GM13976 (cell line): ENCODE measurements around the gene MYCT1.

ENCODE experiments used
- DNase-seq: peaks from one replicate; pipeline ENCODE4 v3.0.0; 2012; ENCODE audit warnings: low spot score
- in situ Hi-C: fragments of 300-500 bp; cut with MboI; formaldehyde crosslinking; loops from one replicate; pipeline ENCODE4 v1.12.0; 2022; ENCODE audit warnings: low sequenced_read_pairs, mixed read lengths, inconsistent platforms; ENCODE audit not compliant: unreplicated experiment
- TF ChIP-seq, protein P1 (sequence below): IDR thresholded peaks from 2 replicates; pipeline ENCODE4 v1.5.1; 2012; ENCODE audit warnings: borderline replicate concordance, mild to moderate bottlenecking; ENCODE audit not compliant: insufficient read depth; ENCODE audit errors: extremely low read depth, missing control alignments, control extremely low read depth

The MYCT1 gene

DNA sequence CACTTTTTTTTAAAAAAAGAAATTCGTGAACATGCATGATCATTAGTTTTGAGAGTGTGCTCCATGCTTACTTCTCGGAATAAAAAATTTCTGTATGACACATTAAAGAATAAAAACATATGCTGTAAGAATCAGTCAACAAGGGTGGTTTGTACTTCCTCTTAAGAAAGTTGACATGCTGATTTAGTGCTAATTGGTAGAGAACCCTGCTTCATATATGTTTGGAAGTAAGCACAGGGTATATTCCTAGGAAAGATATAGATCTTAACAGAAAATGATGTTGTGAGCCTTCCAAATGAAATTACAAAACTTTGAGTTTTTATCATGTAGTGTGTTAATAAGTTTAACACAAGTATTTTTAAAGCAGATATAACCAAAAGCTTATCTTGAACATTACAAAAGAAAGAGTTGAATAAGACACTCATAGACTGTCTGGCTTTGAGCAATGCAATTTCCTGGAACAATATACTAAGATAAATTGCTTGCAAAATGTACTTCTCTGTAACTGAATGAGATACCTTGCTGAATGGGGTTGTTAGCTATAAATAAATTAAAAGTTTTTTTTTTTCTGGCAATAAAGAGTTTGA lies 39.1 kb downstream of the MYCT1 start:
- TF ChIP-seq, protein P1, sequence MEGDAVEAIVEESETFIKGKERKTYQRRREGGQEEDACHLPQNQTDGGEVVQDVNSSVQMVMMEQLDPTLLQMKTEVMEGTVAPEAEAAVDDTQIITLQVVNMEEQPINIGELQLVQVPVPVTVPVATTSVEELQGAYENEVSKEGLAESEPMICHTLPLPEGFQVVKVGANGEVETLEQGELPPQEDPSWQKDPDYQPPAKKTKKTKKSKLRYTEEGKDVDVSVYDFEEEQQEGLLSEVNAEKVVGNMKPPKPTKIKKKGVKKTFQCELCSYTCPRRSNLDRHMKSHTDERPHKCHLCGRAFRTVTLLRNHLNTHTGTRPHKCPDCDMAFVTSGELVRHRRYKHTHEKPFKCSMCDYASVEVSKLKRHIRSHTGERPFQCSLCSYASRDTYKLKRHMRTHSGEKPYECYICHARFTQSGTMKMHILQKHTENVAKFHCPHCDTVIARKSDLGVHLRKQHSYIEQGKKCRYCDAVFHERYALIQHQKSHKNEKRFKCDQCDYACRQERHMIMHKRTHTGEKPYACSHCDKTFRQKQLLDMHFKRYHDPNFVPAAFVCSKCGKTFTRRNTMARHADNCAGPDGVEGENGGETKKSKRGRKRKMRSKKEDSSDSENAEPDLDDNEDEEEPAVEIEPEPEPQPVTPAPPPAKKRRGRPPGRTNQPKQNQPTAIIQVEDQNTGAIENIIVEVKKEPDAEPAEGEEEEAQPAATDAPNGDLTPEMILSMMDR = no peak

DNA sequence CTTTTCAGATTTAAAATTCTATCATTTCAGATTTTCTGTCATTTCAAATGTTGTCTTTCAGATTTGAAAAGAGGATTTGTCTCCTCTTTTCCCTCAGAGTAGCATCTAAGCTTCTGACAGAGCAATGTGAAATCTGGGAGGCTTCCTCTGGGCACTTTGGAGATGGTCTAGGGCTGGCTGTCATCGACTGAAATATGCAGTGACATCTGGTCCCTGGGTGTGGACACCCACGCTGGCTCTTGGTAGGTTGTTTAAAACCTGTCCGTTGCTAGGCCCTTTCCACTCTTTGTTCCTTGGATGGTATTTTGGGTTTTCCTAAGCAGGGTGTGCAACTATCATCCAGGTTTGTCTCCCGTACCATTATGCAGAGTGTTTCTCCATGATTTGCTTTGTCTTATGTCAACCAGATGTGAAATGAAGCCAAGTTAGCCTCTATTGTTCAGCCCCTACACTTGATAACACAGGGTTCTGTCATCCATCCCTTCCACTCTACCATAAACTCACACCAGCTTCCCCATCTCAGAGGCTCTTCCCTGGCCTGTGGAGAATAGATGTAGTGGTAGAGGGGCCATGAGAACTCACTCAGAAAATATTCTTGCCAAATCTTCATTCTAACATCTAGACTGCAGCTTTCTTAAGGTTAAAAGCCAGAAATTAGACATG lies 47.9 kb downstream of the MYCT1 start:
- no peak for DNase-seq
- in situ Hi-C loops = no loop called here
- TF ChIP-seq, protein P1 = no peak

More for the DNA sequence above, 39.1 kb downstream of the MYCT1 start:
- no peak for DNase-seq
- in situ Hi-C loops = no loop called here

DNA sequence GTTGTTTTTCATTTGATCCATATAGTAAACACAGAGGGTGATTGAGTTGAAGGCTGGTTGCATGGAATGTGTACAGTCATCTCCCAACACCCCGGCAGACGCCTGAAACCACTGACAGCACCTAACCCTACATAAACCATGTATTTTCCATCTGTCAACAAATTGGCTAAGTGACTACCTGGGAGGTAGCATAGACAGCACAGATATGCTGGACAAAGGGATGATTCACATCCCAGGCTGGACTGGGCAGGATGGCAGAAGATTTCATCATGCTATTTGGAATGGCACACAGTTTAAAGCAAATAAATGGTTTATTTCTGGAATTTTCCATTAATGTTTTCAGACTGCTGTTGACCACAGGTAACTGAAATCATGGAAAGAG lies 48.5 kb downstream of the MYCT1 start:
- TF ChIP-seq, protein P1 = no peak
- in situ Hi-C loops = no loop called here
- DNase-seq = no peak

DNA sequence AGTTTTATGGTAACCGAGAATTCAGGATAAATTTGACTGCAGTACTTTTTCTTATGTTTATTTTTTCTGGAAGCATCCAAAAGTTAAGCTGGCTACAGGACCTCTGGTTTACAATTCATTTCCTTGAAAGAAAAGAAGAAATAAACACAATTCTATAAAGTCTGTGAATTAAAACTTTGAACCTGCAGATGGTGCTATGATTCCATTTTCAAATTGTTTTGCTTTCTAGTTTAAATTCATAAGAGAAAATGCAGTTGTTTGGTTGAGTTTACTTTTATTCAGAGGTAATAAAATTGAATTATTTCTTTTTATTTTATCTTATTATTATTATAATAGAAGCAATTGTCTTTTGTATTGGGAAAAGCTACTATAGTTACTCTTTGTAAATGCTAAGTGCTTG lies 51.1 kb downstream of the MYCT1 start:
- in situ Hi-C loops = no loop called here
- no peak for DNase-seq

DNA sequence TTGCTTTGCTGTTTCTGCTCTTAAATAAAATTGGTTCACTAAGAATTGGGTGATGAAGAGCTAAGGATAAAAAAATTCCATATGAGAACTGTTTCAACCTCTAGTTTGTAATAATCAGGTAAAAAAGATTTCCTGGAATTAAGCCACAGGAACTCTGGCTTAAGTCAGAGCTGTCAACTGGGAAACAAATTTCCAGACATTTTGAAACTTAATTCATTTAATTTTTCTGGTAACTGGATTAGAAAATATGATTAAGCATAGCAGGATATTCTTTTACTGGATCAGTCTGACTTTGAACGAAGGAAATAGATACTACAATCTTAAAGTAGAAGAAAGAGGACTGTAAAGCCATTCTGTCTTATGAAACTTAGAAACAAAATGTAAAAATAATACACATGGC lies 51.6 kb downstream of the MYCT1 start:
- in situ Hi-C loops = no loop called here
- TF ChIP-seq, protein P1 = no peak
- no peak for DNase-seq

More for the DNA sequence above, 51.1 kb downstream of the MYCT1 start:
- TF ChIP-seq, protein P1 = no peak

DNA sequence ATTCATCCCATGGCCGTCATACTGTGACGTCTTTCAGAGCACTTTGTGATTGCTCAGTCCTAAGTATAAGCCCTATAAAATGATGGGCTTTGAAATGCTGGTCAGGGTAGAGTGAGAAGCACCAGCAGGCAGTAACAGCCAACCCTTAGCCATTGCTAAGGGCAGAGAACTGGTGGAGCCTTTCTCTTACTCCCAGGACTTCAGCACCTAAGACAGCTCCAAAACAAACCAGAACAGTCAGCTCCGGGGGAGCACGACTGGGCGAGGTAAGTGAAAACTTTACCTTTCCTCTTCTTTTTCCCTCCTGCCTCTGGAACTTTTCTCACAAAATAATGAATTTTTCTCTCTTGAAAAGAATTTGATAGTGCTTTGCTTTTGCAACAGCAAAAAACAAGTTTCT lies 53.0 kb downstream of the MYCT1 start, which contains the start of gene VIP:
Gene VIP, plus strand, starts transcription at position 104 of the 400 bp plus-strand sequence. CDS start 1,381 bp downstream, outside the sequence.
- DNase-seq = no peak
- in situ Hi-C loops = no loop called here
- TF ChIP-seq, protein P1 = no peak
